HG02763 (cell line): ENCODE results near the gene NME5.
"Not testable (repeated sequence)": the region's sequence is repeated elsewhere in the genome, so short reads cannot be mapped to it uniquely, and the experiment has no call there.

Source experiments
- ATAC-seq: cut with Tn5 transposase; IDR thresholded peaks from one replicate; pipeline ENCODE4 v1.9.1; 2021; ENCODE audit warnings: mild to moderate bottlenecking, moderate library complexity; ENCODE audit not compliant: unreplicated experiment

Gene NME5

DNA sequence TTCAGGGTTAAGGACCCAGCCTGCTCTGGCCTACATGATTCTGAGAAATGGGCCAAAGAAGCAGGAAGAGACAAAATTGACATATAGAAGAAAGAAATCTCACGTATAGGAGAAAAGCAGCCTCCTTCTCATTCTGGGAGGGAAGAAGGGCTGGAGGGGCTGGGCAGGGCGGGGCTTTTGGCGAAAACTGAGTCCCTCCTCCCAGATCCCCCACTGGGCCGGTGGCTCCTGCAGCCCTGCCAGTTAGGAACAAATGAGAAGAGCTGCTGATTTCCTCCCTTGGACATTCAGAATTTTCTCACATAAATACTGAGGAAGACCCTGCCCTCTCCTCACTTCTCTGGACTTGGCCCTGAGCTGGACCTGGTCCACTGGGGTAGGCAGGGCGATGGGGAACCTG, 55.5 kb downstream of the NME5 start, which contains the start of gene WNT8A:
TSS of gene WNT8A (plus strand) at position 332 of the 400 bp plus-strand sequence. CDS start 95 bp downstream, outside the sequence.
- no peak for ATAC-seq

DNA sequence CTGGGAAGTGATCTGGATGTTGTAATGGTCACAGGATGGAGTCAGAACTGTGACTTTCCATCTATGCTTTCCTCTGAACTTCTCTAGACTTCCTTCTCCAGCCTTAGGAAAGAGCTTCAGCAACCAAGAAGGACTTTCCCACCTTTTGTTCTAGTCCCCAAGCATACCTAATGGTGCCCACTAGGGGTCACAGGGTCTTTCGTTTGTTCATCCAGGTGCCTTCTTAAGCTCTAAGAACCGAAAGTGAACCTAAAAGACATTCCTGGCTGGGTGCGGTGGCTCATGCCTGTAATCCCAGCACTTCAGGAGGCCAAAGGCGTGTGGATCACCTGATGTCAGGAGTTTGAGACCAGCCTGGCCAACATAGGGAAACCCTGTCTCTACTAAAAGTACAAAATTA, 57.2 kb downstream of the NME5 start:
- no peak for ATAC-seq

DNA sequence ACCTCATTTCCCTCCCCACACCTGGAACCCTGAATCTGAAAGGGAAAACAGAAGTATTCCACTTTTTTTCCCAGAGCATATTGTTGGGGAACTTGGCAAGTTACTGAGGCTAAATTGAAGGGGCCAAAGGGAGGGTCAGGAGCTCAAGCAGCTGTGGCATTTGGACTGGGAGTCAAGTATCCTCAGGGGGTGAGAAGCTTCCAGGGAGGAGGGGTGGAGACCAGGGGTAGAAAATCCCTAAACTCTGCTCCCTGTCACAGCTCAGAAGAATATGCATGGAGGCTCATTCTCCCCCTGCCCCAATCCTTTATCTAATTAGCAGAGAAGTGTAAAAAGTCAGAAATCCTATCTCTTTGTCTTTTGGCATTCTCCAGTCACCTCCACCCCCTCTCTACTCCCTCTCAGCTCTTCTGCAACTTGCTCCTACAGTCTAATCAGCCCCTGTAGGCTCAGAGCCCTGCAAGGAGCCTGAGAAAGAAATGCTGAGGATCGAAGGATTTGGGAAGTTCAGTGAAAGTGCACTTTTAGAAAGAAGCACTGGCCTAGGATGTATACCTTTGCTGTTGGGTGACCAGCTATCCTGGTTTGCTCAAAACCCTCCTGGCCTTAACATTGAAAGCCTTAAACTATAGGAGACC, 61.1 kb downstream of the NME5 start:
- ATAC-seq, result no peak

DNA sequence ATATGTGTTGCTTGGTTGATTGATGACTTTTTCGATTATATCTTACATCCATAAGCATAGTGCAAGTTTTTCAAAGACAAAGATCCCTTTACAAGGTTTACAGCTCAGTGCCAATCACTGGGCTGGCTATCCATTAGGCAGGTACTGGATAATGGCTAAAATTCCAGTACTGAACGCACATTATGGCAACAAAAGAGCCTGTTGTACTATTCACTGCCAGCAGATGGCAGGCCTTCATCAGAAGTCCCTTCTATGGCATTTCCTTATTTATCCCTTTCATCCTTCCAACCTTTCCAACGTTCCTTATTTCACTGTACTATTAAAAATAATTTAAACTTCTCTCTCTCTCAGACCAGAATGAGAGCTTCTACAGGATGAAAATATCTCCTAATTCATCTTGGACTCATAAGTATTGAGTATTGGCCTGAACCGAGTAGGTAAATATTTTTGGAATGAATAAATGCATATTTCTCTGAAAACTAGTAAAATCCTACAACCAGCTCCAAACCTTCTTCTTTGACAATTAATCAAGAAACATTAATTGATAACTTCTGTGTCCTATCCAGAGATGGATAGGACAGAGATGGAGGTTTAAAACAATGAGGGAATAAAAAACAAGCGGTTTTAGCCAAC, 62.0 kb downstream of the NME5 start:
- no peak for ATAC-seq

DNA sequence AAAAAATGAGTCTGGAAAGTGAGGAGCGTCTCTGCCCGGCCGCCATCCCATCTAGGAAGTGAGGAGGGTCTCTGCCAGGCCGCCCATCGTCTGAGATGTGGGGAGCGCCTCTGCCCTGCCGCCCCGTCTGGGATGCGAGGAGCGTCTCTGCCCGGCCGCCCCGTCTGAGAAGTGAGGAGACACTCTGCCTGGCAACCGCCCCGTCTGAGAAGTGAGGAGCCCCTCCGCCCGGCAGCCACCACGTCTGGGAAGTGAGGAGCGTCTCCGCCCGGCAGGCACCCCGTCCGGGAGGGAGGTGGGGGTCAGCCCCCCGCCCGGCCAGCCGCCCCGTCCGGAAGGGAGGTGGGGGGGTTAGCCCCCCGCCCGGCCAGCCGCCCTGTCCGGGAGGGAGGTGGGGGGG, 69.2 kb downstream of the NME5 start:
- not testable (repeated sequence) for ATAC-seq

DNA sequence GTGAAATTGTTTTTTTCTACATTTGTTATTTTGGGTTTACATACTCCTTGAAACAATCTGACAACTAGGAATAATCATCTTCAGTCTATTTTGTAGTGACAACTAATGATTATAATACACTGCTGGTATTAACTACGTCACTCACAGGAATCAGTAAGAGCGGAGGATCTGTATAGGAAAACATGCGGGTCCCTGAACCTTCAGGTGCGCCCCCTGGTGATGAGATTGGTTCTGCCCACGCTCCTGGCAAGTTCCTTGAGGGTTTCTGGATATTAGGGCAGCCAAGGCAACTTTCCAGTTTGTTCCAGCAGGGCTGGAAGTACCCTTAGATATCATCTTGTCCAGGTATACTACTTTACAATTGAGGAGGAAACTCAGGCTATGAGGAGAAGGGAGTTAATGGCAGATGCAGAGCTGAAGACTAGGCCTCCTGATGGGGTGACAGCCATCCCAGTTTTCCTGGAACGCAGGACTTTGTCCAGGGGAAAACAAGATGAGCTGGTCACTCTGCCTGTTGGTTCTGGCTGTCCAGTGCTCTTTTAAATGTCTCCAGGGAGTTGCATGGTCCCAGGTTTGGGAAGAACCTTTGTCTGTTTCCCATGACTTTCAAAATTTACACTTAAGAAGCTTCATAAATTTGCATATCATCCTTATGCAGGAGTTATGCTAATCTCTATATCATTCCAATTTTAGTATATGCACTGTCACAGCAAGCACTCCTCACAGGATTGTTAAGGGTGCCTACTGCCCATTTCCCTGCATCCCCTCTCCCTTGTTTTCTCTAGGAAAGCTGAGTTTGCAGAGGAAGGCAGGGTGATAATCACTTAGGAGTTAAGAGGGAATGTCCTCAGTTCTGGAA, 70.3 kb downstream of the NME5 start:
- no peak for ATAC-seq

DNA sequence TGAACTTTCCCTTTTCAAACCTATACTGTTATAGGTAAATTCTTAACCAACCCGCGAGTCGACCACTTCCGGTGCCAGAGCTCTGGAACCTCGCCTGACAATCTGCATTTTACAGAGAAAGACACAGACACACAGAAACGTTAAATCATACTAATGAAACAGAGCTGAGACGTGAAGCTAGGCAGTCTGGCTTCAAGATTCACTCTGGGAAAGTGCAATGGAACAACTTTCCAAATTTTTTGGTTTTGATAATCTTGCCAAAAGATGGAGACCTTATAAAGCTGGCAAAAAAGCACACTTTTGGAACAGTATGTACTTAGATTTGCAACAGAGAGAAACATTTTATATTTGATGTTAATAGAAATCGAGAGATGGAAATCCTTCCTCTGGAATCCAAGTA, 71.3 kb downstream of the NME5 start:
- no peak for ATAC-seq
